ENCODE results near the gene PPT2. TPM values are rescaled to one million over a fixed set of nuclear protein-coding genes. Genes with fewer than 3 reads are reported as not detected.

Gene PPT2
- total RNA-seq, 1 experiment from 2014 or later, result 30.0 TPM

GRCh38 chr6:32198866-32199265 is 44.9 kb downstream of the PPT2 start:
- ChIA-PET POLR2A (no interaction called here), CTCF (no interaction called here)

DNA sequence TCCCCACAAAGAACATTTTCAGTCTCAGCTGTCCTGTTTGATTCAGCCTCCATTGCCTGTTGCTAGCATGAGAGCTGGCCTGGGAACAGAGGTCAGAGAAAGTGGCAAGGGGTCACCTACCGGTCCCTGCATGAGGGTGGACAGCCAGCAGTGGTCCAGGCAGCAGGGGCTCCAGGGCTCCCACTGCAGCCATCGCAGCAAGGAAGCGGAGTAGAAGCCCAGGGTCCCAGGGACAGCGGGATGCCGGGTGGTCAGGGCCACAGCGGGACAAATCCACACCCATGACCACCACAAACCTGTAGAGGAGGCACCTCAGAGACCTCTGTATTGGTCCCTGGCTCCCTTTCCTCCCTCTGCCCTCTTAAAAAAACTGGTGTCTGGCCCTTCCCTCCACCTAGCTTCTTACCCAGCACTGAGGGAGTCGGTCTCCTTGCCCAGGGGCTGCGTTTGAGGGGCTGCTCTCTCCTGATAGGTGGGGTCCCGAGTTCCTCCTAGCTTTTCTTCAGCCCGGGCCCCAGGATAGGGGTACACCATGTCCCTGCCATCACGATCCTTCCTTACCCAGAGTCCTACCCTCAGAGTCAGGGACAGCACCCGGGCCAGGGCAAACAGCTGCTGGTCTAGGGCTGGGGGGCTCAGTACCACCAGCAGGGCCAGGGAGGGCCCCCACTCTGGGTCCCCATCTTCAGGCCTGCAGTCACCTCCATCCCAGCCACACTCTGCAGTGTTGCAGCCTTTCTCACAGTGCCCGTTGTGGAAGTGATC is 47.0 kb downstream of the PPT2 start:
- H3K27ac Mint-ChIP-seq, result no peak overlapping the region
- peaks cover 8% of the 10 kb centered on the region for H3K4me1 Mint-ChIP-seq
- ATAC-seq, result no peak
- no peaks in the 10 kb centered on the region for H3K36me3 Mint-ChIP-seq
- CTCF ChIA-PET, result no interaction called here
- POLR2A ChIA-PET, result no interaction called here
- no peaks in the 10 kb centered on the region for H3K9me3 Mint-ChIP-seq
- no peak overlapping the region for H3K4me3 Mint-ChIP-seq
- DNase-seq (ENCODE audit: low spot score), result no peak
- H3K27me3 Mint-ChIP-seq (ENCODE audit: low read depth), result peaks cover 3% of the 10 kb centered on the region
- no peak for TF ChIP-seq ZNF416 (CRISPR knock-in tag; IDR thresholded peaks at IDR 0.05)
- TF ChIP-seq MLX (CRISPR knock-in tag; IDR thresholded peaks at IDR 0.05), result no peak
- TF ChIP-seq RORB (CRISPR knock-in tag; IDR thresholded peaks at IDR 0.05), result no peak
- no peak for TF ChIP-seq ZNF423 (CRISPR knock-in tag; IDR thresholded peaks at IDR 0.05)

More at GRCh38 chr6:32198866-32199265, 44.9 kb downstream of the PPT2 start:
- Mint-ChIP-seq H3K4me1 (peaks cover 22% of the 10 kb centered on the region), H3K4me3 (no peak overlapping the region), H3K27me3 (ENCODE audit: low read depth) (peaks cover 3% of the 10 kb centered on the region; the same call in 1 of the 2 replicates), H3K36me3 (no peaks in the 10 kb centered on the region), H3K9me3 (no peaks in the 10 kb centered on the region), H3K27ac (no peak overlapping the region)
- TF ChIP-seq ZNF425 (CRISPR knock-in tag; conservative IDR thresholded peaks at IDR 0.05) (no peak), KAT7 (CRISPR knock-in tag; IDR thresholded peaks at IDR 0.05; ENCODE audit: borderline replicate concordance) (no peak)
- TF ChIP-seq, protein P1, sequence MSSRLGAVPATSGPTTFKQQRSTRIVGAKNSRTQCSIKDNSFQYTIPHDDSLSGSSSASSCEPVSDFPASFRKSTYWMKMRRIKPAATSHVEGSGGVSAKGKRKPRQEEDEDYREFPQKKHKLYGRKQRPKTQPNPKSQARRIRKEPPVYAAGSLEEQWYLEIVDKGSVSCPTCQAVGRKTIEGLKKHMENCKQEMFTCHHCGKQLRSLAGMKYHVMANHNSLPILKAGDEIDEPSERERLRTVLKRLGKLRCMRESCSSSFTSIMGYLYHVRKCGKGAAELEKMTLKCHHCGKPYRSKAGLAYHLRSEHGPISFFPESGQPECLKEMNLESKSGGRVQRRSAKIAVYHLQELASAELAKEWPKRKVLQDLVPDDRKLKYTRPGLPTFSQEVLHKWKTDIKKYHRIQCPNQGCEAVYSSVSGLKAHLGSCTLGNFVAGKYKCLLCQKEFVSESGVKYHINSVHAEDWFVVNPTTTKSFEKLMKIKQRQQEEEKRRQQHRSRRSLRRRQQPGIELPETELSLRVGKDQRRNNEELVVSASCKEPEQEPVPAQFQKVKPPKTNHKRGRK (CRISPR knock-in tag; IDR thresholded peaks at IDR 0.05; ENCODE audit: borderline replicate concordance), result no peak
- no peak for DNase-seq (ENCODE audit: low spot score)
- ATAC-seq, result no peak

DNA sequence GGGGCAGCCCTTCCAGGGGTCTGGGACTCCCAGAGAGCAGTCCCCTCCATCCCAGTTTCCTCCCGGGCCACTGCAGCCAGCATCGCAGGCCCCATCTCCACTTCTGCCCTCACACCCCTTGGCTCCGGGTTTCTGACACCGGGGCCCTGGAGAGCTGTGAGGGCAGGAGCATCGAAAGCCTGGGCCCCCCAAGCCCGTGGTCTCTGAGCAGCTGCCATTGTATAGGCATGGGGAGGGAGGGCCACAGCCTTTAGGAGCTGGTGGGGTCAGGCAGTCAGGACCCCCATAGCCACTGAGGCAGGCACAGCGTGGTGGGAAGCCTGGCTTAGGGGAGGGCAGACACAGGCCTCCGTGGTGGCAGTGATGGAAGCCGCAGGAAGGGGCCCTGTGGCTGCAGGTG is 48.2 kb downstream of the PPT2 start:
- Mint-ChIP-seq H3K27me3 (ENCODE audit: low read depth) (peaks cover 3% of the 10 kb centered on the region), H3K4me1 (peaks cover 2% of the 10 kb centered on the region), H3K4me3 (no peak overlapping the region), H3K27ac (no peak overlapping the region), H3K9me3 (peaks cover 7% of the 10 kb centered on the region; the same call in 1 of the 2 replicates), H3K36me3 (no peaks in the 10 kb centered on the region)
- DNase-seq (ENCODE audit: low spot score) (no peak), ATAC-seq (no peak)
- CTCF ChIA-PET, result no interaction called here
- POLR2A ChIA-PET, result no interaction called here
- TF ChIP-seq, protein P2, sequence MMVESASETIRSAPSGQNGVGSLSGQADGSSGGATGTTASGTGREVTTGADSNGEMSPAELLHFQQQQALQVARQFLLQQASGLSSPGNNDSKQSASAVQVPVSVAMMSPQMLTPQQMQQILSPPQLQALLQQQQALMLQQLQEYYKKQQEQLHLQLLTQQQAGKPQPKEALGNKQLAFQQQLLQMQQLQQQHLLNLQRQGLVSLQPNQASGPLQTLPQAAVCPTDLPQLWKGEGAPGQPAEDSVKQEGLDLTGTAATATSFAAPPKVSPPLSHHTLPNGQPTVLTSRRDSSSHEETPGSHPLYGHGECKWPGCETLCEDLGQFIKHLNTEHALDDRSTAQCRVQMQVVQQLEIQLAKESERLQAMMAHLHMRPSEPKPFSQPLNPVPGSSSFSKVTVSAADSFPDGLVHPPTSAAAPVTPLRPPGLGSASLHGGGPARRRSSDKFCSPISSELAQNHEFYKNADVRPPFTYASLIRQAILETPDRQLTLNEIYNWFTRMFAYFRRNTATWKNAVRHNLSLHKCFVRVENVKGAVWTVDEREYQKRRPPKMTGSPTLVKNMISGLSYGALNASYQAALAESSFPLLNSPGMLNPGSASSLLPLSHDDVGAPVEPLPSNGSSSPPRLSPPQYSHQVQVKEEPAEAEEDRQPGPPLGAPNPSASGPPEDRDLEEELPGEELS (CRISPR knock-in tag; IDR thresholded peaks at IDR 0.05), result no peak
- TF ChIP-seq HMGA2 (CRISPR knock-in tag; IDR thresholded peaks at IDR 0.05) (no peak), NFATC4 (CRISPR knock-in tag; IDR thresholded peaks at IDR 0.05) (no peak), SP1 (CRISPR knock-in tag; conservative IDR thresholded peaks at IDR 0.05) (no peak), E2F4 (CRISPR knock-in tag; IDR thresholded peaks at IDR 0.05; ENCODE audit: borderline replicate concordance, low read depth) (no peak), ZNF423 (CRISPR knock-in tag; IDR thresholded peaks at IDR 0.05) (no peak), TCF7 (CRISPR knock-in tag; IDR thresholded peaks at IDR 0.05; ENCODE audit: low read depth) (no peak), GRHL2 (CRISPR knock-in tag; IDR thresholded peaks at IDR 0.05; ENCODE audit: insufficient replicate concordance, severe bottlenecking) (no peak), FOXP1 (CRISPR knock-in tag; IDR thresholded peaks at IDR 0.05; ENCODE audit: borderline replicate concordance) (no peak), NFE2L1 (CRISPR knock-in tag; IDR thresholded peaks at IDR 0.05) (no peak)
- TF ChIP-seq, protein P3, sequence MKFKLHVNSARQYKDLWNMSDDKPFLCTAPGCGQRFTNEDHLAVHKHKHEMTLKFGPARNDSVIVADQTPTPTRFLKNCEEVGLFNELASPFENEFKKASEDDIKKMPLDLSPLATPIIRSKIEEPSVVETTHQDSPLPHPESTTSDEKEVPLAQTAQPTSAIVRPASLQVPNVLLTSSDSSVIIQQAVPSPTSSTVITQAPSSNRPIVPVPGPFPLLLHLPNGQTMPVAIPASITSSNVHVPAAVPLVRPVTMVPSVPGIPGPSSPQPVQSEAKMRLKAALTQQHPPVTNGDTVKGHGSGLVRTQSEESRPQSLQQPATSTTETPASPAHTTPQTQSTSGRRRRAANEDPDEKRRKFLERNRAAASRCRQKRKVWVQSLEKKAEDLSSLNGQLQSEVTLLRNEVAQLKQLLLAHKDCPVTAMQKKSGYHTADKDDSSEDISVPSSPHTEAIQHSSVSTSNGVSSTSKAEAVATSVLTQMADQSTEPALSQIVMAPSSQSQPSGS (CRISPR knock-in tag; IDR thresholded peaks at IDR 0.05; ENCODE audit: borderline replicate concordance, low read depth), result no peak

Measured in WTC11 (cell line).